Retinal pigment epithelial cell (primary cell): Measurements from ENCODE around the gene BCAP29.
A peak's percentile ranks its signal among the peaks of the same experiment; 100 is the strongest.
"Not testable (repeated sequence)": the region's sequence is repeated elsewhere in the genome, so short reads cannot be mapped to it uniquely, and the experiment has no call there.

ENCODE experiments used
- DNase-seq: peaks from one replicate; pipeline ENCODE4 v3.0.0-alpha.2; 2010; ENCODE audit warnings: low read depth
- H3K4me3 ChIP-seq: 2 replicates; pipeline ENCODE4 v1.5.1; 2011; ENCODE audit warnings: mild to moderate bottlenecking, low read length, control low read depth, moderate library complexity
- CTCF ChIP-seq: conservative IDR thresholded peaks from 2 replicates; pipeline ENCODE4 v1.5.1; 2011; ENCODE audit warnings: low read depth, low read length, control low read depth, inconsistent platforms

BCAP29 gene

GRCh38 chr7:107579885-107580715, at the start of gene BCAP29:
Gene BCAP29 (plus strand): TSS chr7:107580246. CDS start chr7:107580773, 527 bp downstream.
- TF ChIP-seq CTCF, result peak; percentile 31
- DNase-seq, result no peak
- H3K4me3 ChIP-seq, result peak within 1 kb of the TSS; percentile 87

- DNase-seq, result no peak
Observed at GRCh38 chr7:107530751-107531150, 49.3 kb upstream of the BCAP29 start.

GRCh38 chr7:107534139-107534538, 45.9 kb upstream of the BCAP29 start:
- TF ChIP-seq CTCF, result no peak
- no peak overlapping the region for H3K4me3 ChIP-seq
- DNase-seq, result no peak

More at GRCh38 chr7:107530751-107531150, 49.3 kb upstream of the BCAP29 start:
- TF ChIP-seq CTCF, result no peak
- H3K4me3 ChIP-seq, result no peak overlapping the region

GRCh38 chr7:107537228-107537627, 42.8 kb upstream of the BCAP29 start:
- DNase-seq, H3K4me3 ChIP-seq: not testable (repeated sequence)

GRCh38 chr7:107538001-107538400, 42.0 kb upstream of the BCAP29 start:
- no peak overlapping the region for H3K4me3 ChIP-seq
- no peak for TF ChIP-seq CTCF
- DNase-seq, result no peak

- H3K4me3 ChIP-seq, result no peak overlapping the region
- no peak for DNase-seq
- TF ChIP-seq CTCF, result no peak
Observed at GRCh38 chr7:107543338-107543993, 36.6 kb upstream of the BCAP29 start.

- no peak overlapping the region for H3K4me3 ChIP-seq
- no peak for DNase-seq
- TF ChIP-seq CTCF, result no peak
Observed at GRCh38 chr7:107544848-107545591, 35.0 kb upstream of the BCAP29 start.
